HepG2 (cell line): Measurements from ENCODE around the gene NINL. TPM values are rescaled to one million over a fixed set of nuclear protein-coding genes. Genes with fewer than 3 reads are reported as not detected.
"Not testable (repeated sequence)": the region's sequence is repeated elsewhere in the genome, so short reads cannot be mapped to it uniquely, and the experiment has no call there.

Experiments
- ATAC-seq: fragments of 200-7000 bp; cut with Tn5 transposase; 3 replicates; pipeline ENCODE4 v1.9.1; 2020; ENCODE audit warnings: mild to moderate bottlenecking, moderate library complexity
- BruUV-seq: library from RNA; stranded (reverse); fragments of 400-500 nt; replicated peaks from 2 replicates; lab custom pipeline; 2021; lab: Mats Ljungman, UMichigan
- CTCF ChIA-PET: fragments of 300-600 bp; formaldehyde crosslinking; extraction: SDS; loops from one replicate; lab custom pipeline; 2021; ENCODE audit warnings: low total read pairs, inconsistent platforms, low intra/inter-chr PET ratio; lab: Yijun Ruan, JAX
- POLR2A ChIA-PET: fragments of 350-600 bp; sonication (Branson Sonifier 250); formaldehyde crosslinking; loops from one replicate; lab custom pipeline; 2020; ENCODE audit warnings: antibody characterized with exemption, inconsistent platforms; lab: Yijun Ruan, JAX
- DNase-seq: peaks from one replicate; pipeline ENCODE4 v3.0.0-alpha.2; 2015; ENCODE audit warnings: low spot score
- FAIRE-seq: peaks from 3 replicates; lab custom pipeline; 2011; peaks lifted over from hg19 to GRCh38; lab: Jason Lieb, UNC
- H2AFZ ChIP-seq: one replicate; pipeline ENCODE4 v1.6.1; 2011; ENCODE audit warnings: low read length, inconsistent platforms
- H3K27ac ChIP-seq: fragments of 300-600 bp; 3 replicates; pipeline ENCODE4 v1.8.0; 2011; ENCODE audit warnings: mixed run types, mild to moderate bottlenecking, mixed read lengths, low read length, inconsistent platforms; ENCODE audit not compliant: insufficient read depth; ENCODE audit errors: extremely low read length
- H3K27me3 ChIP-seq, 2 experiments: fragments of 200-600 bp in 1 of 2; 2 replicates in 1 of 2; 3 replicates in 1 of 2; pipeline versions ENCODE4 v1.6.0 to v1.8.0; 2011; ENCODE audit warnings: low read length in 2 of 2, mild to moderate bottlenecking in 2 of 2, moderate library complexity in 2 of 2, inconsistent platforms in 1 of 2; ENCODE audit not compliant: insufficient read depth in 2 of 2, control insufficient read depth in 1 of 2
- H3K36me3 ChIP-seq, 2 experiments: fragments of 200-600 bp in 1 of 2; replicated peaks in 1 of 2; 2 replicates in 1 of 2; 3 replicates in 1 of 2; pipeline versions ENCODE4 v1.5.1 to v1.8.0; 2011; ENCODE audit warnings: low read length in 2 of 2, inconsistent platforms in 1 of 2; ENCODE audit not compliant: insufficient read depth in 2 of 2, control insufficient read depth in 1 of 2
- H3K4me1 ChIP-seq: 2 replicates; pipeline ENCODE4 v1.5.1; 2012; ENCODE audit warnings: low read length, inconsistent platforms; ENCODE audit not compliant: insufficient read depth
- H3K4me2 ChIP-seq: 2 replicates; pipeline ENCODE4 v1.6.0; 2011; ENCODE audit warnings: low read depth, low read length, inconsistent platforms
- H3K4me3 ChIP-seq, 3 experiments: fragments of 200-600 bp in 1 of 3; sonication (generic), shearing (Covaris generic) in 1 of 3; replicated peaks in 1 of 3; 2 replicates each; pipeline ENCODE4 v1.5.1; 2011 to 2016; ENCODE audit warnings: low read length in 3 of 3, inconsistent platforms in 2 of 3, low read depth in 2 of 3, mild to moderate bottlenecking in 2 of 3, control low read depth in 1 of 3, mixed read lengths in 1 of 3; ENCODE audit not compliant: insufficient read depth in 1 of 3
- H3K79me2 ChIP-seq: one replicate; pipeline ENCODE4 v1.6.1; 2011; ENCODE audit warnings: low read length, inconsistent platforms; ENCODE audit not compliant: insufficient read depth
- H3K9ac ChIP-seq: 2 replicates; pipeline ENCODE4 v1.6.0; 2011; ENCODE audit warnings: mild to moderate bottlenecking, low read depth, low read length, inconsistent platforms; ENCODE audit not compliant: insufficient read depth
- H3K9me3 ChIP-seq: 2 replicates; pipeline ENCODE4 v1.5.1; 2012; ENCODE audit warnings: mild to moderate bottlenecking, low read length
- H4K20me1 ChIP-seq: 2 replicates; pipeline ENCODE4 v1.6.0; 2011; ENCODE audit warnings: inconsistent platforms, mild to moderate bottlenecking, low read length, moderate library complexity; ENCODE audit not compliant: insufficient read depth
- ATF5 ChIP-seq: sonication (generic); formaldehyde crosslinking; IDR thresholded peaks from 2 replicates; pipeline ENCODE4 v1.4.0; 2020; ENCODE audit warnings: mild to moderate bottlenecking, low read depth, missing genetic modification reagents
- ATF7-NPFF ChIP-seq: sonication (generic); formaldehyde crosslinking; IDR thresholded peaks from 2 replicates; pipeline ENCODE4 v1.8.1; 2023; ENCODE audit warnings: mild to moderate bottlenecking, low read depth, missing genetic modification reagents, moderate library complexity
- FOXP1 ChIP-seq, 2 experiments: fragments of 450-650 bp in 1 of 2; IDR thresholded peaks; 2 replicates each; pipeline ENCODE4 v1.6.1; 2017 to 2018; ENCODE audit warnings: antibody characterized with exemption in 1 of 2
- GPBP1L1 ChIP-seq: sonication (generic); formaldehyde crosslinking; IDR thresholded peaks from 2 replicates; pipeline ENCODE4 v1.5.0; 2020; ENCODE audit warnings: mild to moderate bottlenecking, missing genetic modification reagents
- HIVEP1 ChIP-seq: sonication (generic); formaldehyde crosslinking; IDR thresholded peaks from 2 replicates; pipeline ENCODE4 v1.4.0; 2020; ENCODE audit warnings: mild to moderate bottlenecking, missing genetic modification reagents
- SALL1 ChIP-seq: sonication (generic); formaldehyde crosslinking; IDR thresholded peaks from 2 replicates; pipeline ENCODE4 v1.8.0; 2022; ENCODE audit warnings: mild to moderate bottlenecking, missing genetic modification reagents
- SNAI1 ChIP-seq: sonication (generic); formaldehyde crosslinking; IDR thresholded peaks from 2 replicates; pipeline ENCODE4 v1.5.0; 2020; ENCODE audit warnings: mild to moderate bottlenecking, missing genetic modification reagents, borderline replicate concordance
- TFAP4 ChIP-seq: sonication (generic); IDR thresholded peaks from 2 replicates; pipeline ENCODE4 v1.6.1; 2016; ENCODE audit warnings: low read depth, borderline replicate concordance
- ZUFSP ChIP-seq: sonication (generic); formaldehyde crosslinking; IDR thresholded peaks from 2 replicates; pipeline ENCODE4 v1.9.0; 2021; ENCODE audit warnings: missing genetic modification reagents, mild to moderate bottlenecking, borderline replicate concordance
- WGBS: methylation state at CpG from one replicate; pipeline ENCODE4 v1.1.6; 2017; ENCODE audit warnings: low lambda C conversion rate; 5-methylcytosine and 5-hydroxymethylcytosine counted together
- in situ Hi-C: cut with HindIII; loops from 2 replicates; pipeline ENCODE4 v1.10.0; 2017; ENCODE audit warnings: low pct_unique_long_range_greater_than_20kb; ENCODE audit not compliant: extremely low pct_ligation_motif_present
- intact Hi-C: fragments of 100-400 bp; cut with micrococcal nuclease; formaldehyde crosslinking; loops from one replicate; pipeline ENCODE4 v1.10.0; 2022; ENCODE audit not compliant: unreplicated experiment
- polyA plus RNA-seq, 8 experiments: library from polyadenylated mRNA; depleted of rRNA in 3 of 8; stranded (reverse) in 7 of 8; unstranded in 1 of 8; fragments of >200 nt; fragmentation: Illumina TruSeq in 4 of 8; extraction: Trizol in 4 of 8; gene quantifications; 2 replicates each; pipeline versions ENCODE4 v1.2.1 to v1.2.3, GENCODE V29; 2011 to 2016; ENCODE audit warnings: low read depth in 4 of 8, missing spikeins in 1 of 8, mixed read lengths in 1 of 8; ENCODE audit not compliant: insufficient read depth in 1 of 8
- total RNA-seq, 5 experiments: library from RNA; depleted of rRNA; stranded (reverse); fragments of >200 nt; fragmentation: Illumina TruSeq; extraction: Trizol; gene quantifications; 2 replicates each; pipeline ENCODE4 v1.2.3, GENCODE V29; 2016; ENCODE audit warnings: low read depth in 1 of 5

NINL gene
- total and polyA plus RNA-seq, 2 of the 13 experiments (the other 11 are each of a cell fraction or from before 2014, with no cell fraction given), result 32.3 to 34.3 TPM

GRCh38 chr20:25592135-25592852 is 7.0 kb upstream of the NINL start:
- no peak for TF ChIP-seq ZUFSP (CRISPR knock-in tag)
- TF ChIP-seq GPBP1L1, result no peak
- TF ChIP-seq ATF5 (CRISPR knock-in tag), result no peak
- TF ChIP-seq HIVEP1 (CRISPR knock-in tag), result no peak
- no peak for TF ChIP-seq ATF7-NPFF
- no peak for TF ChIP-seq SNAI1 (CRISPR knock-in tag)
- no peak for TF ChIP-seq FOXP1 (IDR thresholded peaks at IDR 0.05)
- TF ChIP-seq FOXP1 (CRISPR knock-in tag; IDR thresholded peaks at IDR 0.05), result no peak
- TF ChIP-seq SALL1 (CRISPR knock-in tag), result no peak
- no peak for TF ChIP-seq TFAP4
- Histone ChIP-seq H2AFZ (no peak overlapping the region), H3K36me3 (no peaks in the 10 kb centered on the region), H3K27me3 (0 out of 5 replicates have a peak, but pooled peaks cover 0 to 3% of the 10 kb centered on the region in 2 experiments), H3K9ac (no peak overlapping the region), H3K27ac (no peak overlapping the region), H3K4me1 (peaks cover 7% of the 10 kb centered on the region; the same call in 1 of the 2 replicates), H3K79me2 (no peaks in the 10 kb centered on the region), H4K20me1 (no peaks in the 10 kb centered on the region), H3K4me3 (no peak overlapping the region), H3K4me2 (no peak overlapping the region), H3K9me3 (no peaks in the 10 kb centered on the region)
- FAIRE-seq, result no peak
- no peak for ATAC-seq
- intact Hi-C loops (no loop called here), in situ Hi-C loops (no loop called here)
- BruUV-seq, result no TSS peak
- POLR2A ChIA-PET, result interaction anchor here (1.9 kb wide), 1 partner anchor 8 kb away, joined by 4 read pairs; no protein-coding TSS in a partner anchor
- no peak for DNase-seq
- 49% methylated on average over 9 of the region's 9 CpGs for WGBS
- CTCF ChIA-PET, result no interaction called here

- in situ Hi-C loops, FAIRE-seq: not testable (repeated sequence)
Measured at GRCh38 chr20:25590778-25591177, 5.4 kb upstream of the NINL start.

More at GRCh38 chr20:25590778-25591177, 5.4 kb upstream of the NINL start:
- BruUV-seq, H3K4me2 ChIP-seq, POLR2A ChIA-PET, ATAC-seq, H2AFZ ChIP-seq, H3K4me3 ChIP-seq, H3K27me3 ChIP-seq, H3K9ac ChIP-seq, H3K79me2 ChIP-seq, H4K20me1 ChIP-seq, CTCF ChIA-PET, H3K27ac ChIP-seq, DNase-seq, H3K36me3 ChIP-seq, intact Hi-C loops, H3K9me3 ChIP-seq: not testable (repeated sequence)
- 89% methylated on average over 4 of the region's 4 CpGs for WGBS
- H3K4me1 ChIP-seq, result peaks cover 14% of the 10 kb centered on the region; the same call in 1 of the 2 replicates
